Nephron (organoid): ENCODE results near the gene TMEM50B.

Experiments used
- H3K27ac Mint-ChIP-seq, 3 experiments: 2 replicates each; pipeline ENCODE4 v1.8.0; 2020; ENCODE audit warnings: mixed read lengths in 3 of 3, mild to moderate bottlenecking in 2 of 3, moderate library complexity in 1 of 3
- H3K27me3 Mint-ChIP-seq: 2 replicates; pipeline ENCODE4 v1.8.0; 2021; ENCODE audit warnings: low read depth, mild to moderate bottlenecking, moderate library complexity, mixed read lengths
- H3K36me3 Mint-ChIP-seq: 2 replicates; pipeline ENCODE4 v1.8.0; 2020; ENCODE audit warnings: low read depth, mixed read lengths
- H3K4me1 Mint-ChIP-seq: 2 replicates; pipeline ENCODE4 v1.8.0; 2020; ENCODE audit warnings: mixed read lengths
- H3K4me3 Mint-ChIP-seq, 3 experiments: 2 replicates each; pipeline ENCODE4 v1.8.0; 2020; ENCODE audit warnings: mild to moderate bottlenecking in 3 of 3, mixed read lengths in 3 of 3, moderate library complexity in 2 of 3
- H3K9me3 Mint-ChIP-seq: 2 replicates; pipeline ENCODE4 v1.8.0; 2020; ENCODE audit warnings: mixed read lengths
- TF ChIP-seq, protein P1 (sequence below), 3 experiments: fragments of 200-600 bp; sonication (generic); IDR thresholded peaks; one replicate each; pipeline ENCODE4 v1.5.0; 2021; ENCODE audit warnings: antibody characterized with exemption in 3 of 3; ENCODE audit not compliant: unreplicated experiment in 3 of 3

Gene TMEM50B

DNA sequence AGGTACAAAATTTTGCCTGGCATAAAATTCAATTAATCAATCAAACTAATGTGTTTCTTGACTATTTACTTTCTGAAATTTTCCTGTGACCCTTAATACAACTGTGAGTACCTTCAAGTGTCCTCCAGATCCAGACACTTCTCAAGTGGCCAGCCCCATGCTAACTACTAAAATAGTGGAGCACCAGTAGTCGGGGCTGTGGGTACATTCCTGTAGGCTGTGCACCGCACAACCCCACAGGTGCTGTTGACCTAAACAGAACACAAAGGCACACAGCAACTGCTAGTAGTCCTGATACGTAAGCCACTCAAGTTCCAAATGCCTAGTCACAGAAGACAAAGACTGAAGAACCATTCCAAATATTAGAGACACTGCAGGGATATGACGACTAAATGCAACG lies 36.6 kb downstream of the TMEM50B start:
- Mint-ChIP-seq H3K9me3 (no peaks in the 10 kb centered on the region), H3K4me3 (no peak overlapping the region), H3K36me3 (peaks cover 16% of the 10 kb centered on the region), H3K27me3 (no peaks in the 10 kb centered on the region), H3K27ac (peak overlapping the region in 1 of 3 experiments; percentile 22), H3K4me1 (peaks cover 24% of the 10 kb centered on the region)
- TF ChIP-seq, protein P1, sequence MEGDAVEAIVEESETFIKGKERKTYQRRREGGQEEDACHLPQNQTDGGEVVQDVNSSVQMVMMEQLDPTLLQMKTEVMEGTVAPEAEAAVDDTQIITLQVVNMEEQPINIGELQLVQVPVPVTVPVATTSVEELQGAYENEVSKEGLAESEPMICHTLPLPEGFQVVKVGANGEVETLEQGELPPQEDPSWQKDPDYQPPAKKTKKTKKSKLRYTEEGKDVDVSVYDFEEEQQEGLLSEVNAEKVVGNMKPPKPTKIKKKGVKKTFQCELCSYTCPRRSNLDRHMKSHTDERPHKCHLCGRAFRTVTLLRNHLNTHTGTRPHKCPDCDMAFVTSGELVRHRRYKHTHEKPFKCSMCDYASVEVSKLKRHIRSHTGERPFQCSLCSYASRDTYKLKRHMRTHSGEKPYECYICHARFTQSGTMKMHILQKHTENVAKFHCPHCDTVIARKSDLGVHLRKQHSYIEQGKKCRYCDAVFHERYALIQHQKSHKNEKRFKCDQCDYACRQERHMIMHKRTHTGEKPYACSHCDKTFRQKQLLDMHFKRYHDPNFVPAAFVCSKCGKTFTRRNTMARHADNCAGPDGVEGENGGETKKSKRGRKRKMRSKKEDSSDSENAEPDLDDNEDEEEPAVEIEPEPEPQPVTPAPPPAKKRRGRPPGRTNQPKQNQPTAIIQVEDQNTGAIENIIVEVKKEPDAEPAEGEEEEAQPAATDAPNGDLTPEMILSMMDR (IDR thresholded peaks at IDR 0.05; ENCODE audit: unreplicated experiment in 3 of 3) = no peak

DNA sequence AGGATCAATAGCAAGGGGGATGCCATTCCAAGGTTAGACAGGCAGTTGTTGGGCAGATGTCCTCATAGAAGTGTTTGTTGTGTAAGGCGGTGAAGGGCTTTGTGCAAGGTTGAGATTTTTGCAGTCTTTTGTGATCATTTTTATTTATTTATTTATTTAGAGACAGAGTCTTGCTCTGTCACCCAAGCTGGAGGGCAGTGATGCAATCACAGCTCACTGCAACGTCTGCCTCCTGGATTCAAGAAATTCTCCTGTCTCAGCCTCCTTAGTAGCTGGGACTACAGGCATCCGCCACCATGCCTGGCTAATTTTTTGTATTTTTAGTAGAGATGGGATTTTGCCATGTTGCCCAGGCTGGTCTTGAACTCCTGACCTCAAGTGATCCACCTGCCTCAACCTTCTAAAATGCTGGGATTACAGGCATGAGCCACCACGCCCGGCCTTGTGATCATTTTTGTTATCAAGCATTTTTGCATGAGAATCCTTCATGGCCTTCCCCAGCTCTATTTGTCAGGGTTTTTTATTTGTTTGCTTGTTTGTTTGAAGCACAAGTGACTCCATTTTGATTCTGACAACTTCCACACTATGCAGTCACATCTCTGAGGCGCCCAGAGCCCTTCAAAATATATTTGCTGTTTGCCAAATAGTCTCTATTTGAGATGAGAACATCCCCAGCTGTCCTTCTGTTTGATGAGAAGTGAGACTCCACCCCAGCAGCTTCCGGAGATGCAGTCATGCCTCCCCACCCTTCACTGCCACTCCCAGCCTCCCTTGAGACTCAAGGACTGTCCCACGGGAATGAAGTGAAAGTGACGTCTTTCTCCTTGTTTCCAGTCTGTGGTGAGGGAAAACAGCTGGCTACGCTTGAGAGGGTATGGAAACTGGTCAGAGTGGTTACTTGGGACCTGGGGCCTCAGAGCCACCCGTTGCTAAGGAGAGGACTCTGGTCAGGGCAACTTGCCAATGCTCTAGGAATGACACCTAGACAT lies 38.0 kb downstream of the TMEM50B start:
- Mint-ChIP-seq H3K4me1 (peaks cover 24% of the 10 kb centered on the region), H3K36me3 (peaks cover 19% of the 10 kb centered on the region), H3K27ac (peak overlapping the region; percentile 22 to 82 (median 61)), H3K27me3 (no peaks in the 10 kb centered on the region), H3K4me3 (no peak overlapping the region), H3K9me3 (no peaks in the 10 kb centered on the region)
- TF ChIP-seq, protein P1 (IDR thresholded peaks at IDR 0.05; ENCODE audit: unreplicated experiment in 3 of 3) = no peak

DNA sequence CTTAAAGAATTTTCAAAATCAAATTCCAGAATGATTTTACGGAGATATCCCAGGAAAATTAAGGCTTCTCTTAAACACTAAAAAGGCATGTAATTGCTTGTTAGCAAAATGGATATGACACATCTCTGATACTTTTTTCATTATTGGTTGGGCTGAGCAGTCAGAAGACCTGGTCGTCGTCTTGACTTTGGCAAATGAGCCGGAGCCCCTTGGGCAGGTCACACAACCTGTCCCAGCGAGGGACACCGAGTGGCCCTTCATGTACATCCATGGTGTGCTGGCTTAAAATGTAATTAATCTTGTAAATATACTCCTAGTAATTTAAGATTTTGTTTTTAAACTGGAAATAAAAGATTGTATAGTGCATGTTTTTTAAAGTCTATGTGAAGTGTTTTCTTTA lies 42.6 kb downstream of the TMEM50B start:
- no peaks in the 10 kb centered on the region for H3K9me3 Mint-ChIP-seq
- TF ChIP-seq, protein P1 (IDR thresholded peaks at IDR 0.05; ENCODE audit: unreplicated experiment in 3 of 3) = no peak
- no peak overlapping the region for H3K4me3 Mint-ChIP-seq
- H3K27me3 Mint-ChIP-seq = no peaks in the 10 kb centered on the region
- peaks cover 8% of the 10 kb centered on the region for H3K4me1 Mint-ChIP-seq
- H3K27ac Mint-ChIP-seq = no peak overlapping the region
- H3K36me3 Mint-ChIP-seq = peaks cover 48% of the 10 kb centered on the region

DNA sequence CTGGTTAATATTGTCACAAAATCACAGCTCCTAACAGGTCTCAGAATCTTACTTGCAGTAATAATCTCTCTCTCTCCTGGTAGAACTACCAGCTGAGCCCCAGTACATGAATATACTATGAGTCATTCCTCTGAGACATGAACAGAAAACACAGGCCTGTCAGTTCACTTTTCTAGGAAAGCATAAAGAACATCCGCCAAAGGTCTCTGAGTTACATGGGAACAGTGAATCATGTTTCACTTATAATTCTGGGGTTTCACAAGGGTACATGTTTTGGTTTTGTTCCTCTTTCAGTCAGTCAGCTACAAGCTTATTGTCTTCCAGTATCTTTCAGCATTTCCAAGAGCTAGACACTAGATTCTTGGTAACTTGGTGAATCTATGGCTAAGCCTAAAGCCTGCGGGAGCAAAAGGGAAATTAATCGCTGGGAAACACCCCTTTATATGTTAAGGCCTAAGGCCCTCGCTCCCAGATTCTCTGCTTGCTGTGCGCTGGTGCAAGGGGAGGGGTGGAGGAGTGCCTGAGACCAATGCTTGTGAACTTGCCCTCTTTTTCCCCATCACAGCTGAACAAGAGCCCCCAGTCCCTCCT lies 44.9 kb downstream of the TMEM50B start:
- TF ChIP-seq, protein P1 (IDR thresholded peaks at IDR 0.05; ENCODE audit: unreplicated experiment in 3 of 3) = no peak
- H3K4me3 Mint-ChIP-seq = no peak overlapping the region
- no peaks in the 10 kb centered on the region for H3K4me1 Mint-ChIP-seq
- H3K27me3 Mint-ChIP-seq = no peaks in the 10 kb centered on the region
- H3K36me3 Mint-ChIP-seq = peaks cover 61% of the 10 kb centered on the region
- H3K27ac Mint-ChIP-seq = peak overlapping the region in 2 of 3 experiments; percentile 20 to 44
- H3K9me3 Mint-ChIP-seq = no peaks in the 10 kb centered on the region

DNA sequence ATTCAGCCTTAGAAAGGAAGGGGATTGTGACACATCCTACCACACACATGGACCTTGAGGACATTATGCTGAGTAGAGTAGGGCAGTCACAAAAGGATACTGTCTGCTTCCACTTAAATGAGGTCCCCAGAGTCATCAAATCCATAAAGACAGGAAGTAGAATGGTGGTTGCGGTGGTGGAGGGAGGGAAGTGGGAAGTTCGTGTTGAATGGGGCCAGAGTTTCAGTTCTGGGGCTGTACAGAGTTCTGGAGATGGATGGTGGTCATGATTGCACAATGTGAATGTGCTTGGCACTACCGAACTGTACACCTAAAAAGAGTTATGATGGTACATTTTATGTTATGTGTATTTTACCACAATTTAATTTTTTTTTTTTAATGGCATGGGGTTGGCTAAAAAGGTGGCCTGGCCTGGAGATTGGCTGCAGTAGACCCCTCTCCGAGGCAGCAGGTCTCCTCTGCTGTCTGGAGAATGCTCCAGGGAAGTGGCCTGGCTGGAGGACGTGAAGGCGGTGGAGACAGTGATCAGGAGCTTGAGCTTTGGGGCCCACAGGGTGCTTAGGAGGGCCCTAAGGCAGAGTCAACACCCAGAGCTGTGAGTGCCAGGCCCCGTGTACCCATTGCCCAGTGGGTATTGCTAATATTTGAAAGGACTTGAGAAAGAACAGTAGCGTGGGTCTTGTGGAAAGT lies 46.2 kb downstream of the TMEM50B start:
- H3K27me3 Mint-ChIP-seq = no peaks in the 10 kb centered on the region

More for the DNA sequence above, 46.2 kb downstream of the TMEM50B start:
- H3K4me3 Mint-ChIP-seq = no peak overlapping the region
- no peak overlapping the region for H3K27ac Mint-ChIP-seq
- peaks cover 66% of the 10 kb centered on the region for H3K36me3 Mint-ChIP-seq
- TF ChIP-seq, protein P1 (IDR thresholded peaks at IDR 0.05; ENCODE audit: unreplicated experiment in 3 of 3) = no peak
- H3K9me3 Mint-ChIP-seq = no peaks in the 10 kb centered on the region
- no peaks in the 10 kb centered on the region for H3K4me1 Mint-ChIP-seq
